HCT116 (cell line): ENCODE results near the gene TCF12. TPM values are rescaled to one million over a fixed set of nuclear protein-coding genes. Genes with fewer than 3 reads are reported as not detected.

Experiments used
- ATAC-seq: fragments of 200-7000 bp; cut with Tn5 transposase; 2 replicates; pipeline ENCODE4 v1.9.1; 2020; ENCODE audit warnings: mild to moderate bottlenecking, moderate library complexity
- BruUV-seq: library from RNA; stranded (reverse); fragments of 400-500 nt; replicated peaks from 2 replicates; lab custom pipeline; 2021; lab: Mats Ljungman, UMichigan
- CTCF ChIA-PET: fragments of 300-600 bp; sonication (Branson Sonifier 250); formaldehyde crosslinking; loops from one replicate; lab custom pipeline; 2021; ENCODE audit warnings: antibody characterized with exemption; lab: Charles Lee
- POLR2A ChIA-PET: fragments of 300-600, 350-600 bp; sonication (Branson Sonifier 250); formaldehyde crosslinking; loops from one replicate; lab custom pipeline; 2021; ENCODE audit warnings: antibody characterized with exemption; lab: Charles Lee
- RAD21 ChIA-PET, 2 experiments: fragments of 300-600 bp; sonication (Branson Sonifier 250); formaldehyde crosslinking; loops; one replicate each; lab custom pipeline; 2023; ENCODE audit warnings: low total read pairs in 2 of 2; ENCODE audit not compliant: uncharacterized antibody in 2 of 2, unreplicated experiment in 2 of 2, low non-redundant PET in 1 of 2; lab: Charles Lee
- DNase-seq: peaks from one replicate; pipeline ENCODE4 v3.0.0-alpha.2; 2010; ENCODE audit warnings: low read depth, low spot score
- H2AFZ ChIP-seq: fragments of 200-600 bp; shearing (Covaris generic), sonication (generic); 2 replicates; pipeline ENCODE4 v1.6.1; 2017; ENCODE audit warnings: low read depth, mixed run types, mixed read lengths, antibody characterized with exemption, low read length; ENCODE audit not compliant: poor library complexity, severe bottlenecking
- H3K27ac ChIP-seq: 2 replicates; pipeline ENCODE4 v1.5.1; 2012; ENCODE audit warnings: low read depth, low read length
- H3K27me3 ChIP-seq: fragments of 200-600 bp; sonication (generic); 2 replicates; pipeline ENCODE4 v1.6.1; 2016; ENCODE audit warnings: mixed run types, low read length, mixed read lengths; ENCODE audit not compliant: insufficient read depth
- H3K36me3 ChIP-seq, 2 experiments: fragments of 200-500 bp in 1 of 2; fragments of 200-600 bp in 1 of 2; sonication (Bioruptor generic) in 1 of 2; sonication (generic) in 1 of 2; 2 replicates each; pipeline versions ENCODE4 v1.5.1 to v1.6.1; 2014 to 2016; ENCODE audit warnings: low read length in 2 of 2, inconsistent platforms in 1 of 2, mixed read lengths in 1 of 2, mixed run types in 1 of 2; ENCODE audit not compliant: insufficient read depth in 2 of 2, control insufficient read depth in 1 of 2
- H3K4me1 ChIP-seq, 2 experiments: fragments of 200-600 bp in 1 of 2; sonication (generic) in 1 of 2; 2 replicates each; pipeline versions ENCODE4 v1.5.1 to v1.6.1; 2012 to 2017; ENCODE audit warnings: low read length in 2 of 2, inconsistent platforms in 1 of 2, mild to moderate bottlenecking in 1 of 2, mixed read lengths in 1 of 2, mixed run types in 1 of 2, moderate library complexity in 1 of 2; ENCODE audit not compliant: insufficient read depth in 2 of 2, control insufficient read depth in 1 of 2
- H3K4me2 ChIP-seq: fragments of 200-600 bp; sonication (generic); 2 replicates; pipeline ENCODE4 v1.6.1; 2017; ENCODE audit warnings: mixed run types, low read length, mixed read lengths
- H3K4me3 ChIP-seq, 2 experiments: fragments of 200-600 bp in 1 of 2; sonication (generic) in 1 of 2; replicated peaks in 1 of 2; 2 replicates each; pipeline ENCODE4 v1.5.1; 2011 to 2016; ENCODE audit warnings: low read length in 2 of 2, control low read depth in 1 of 2, low read depth in 1 of 2, mild to moderate bottlenecking in 1 of 2, mixed read lengths in 1 of 2, mixed run types in 1 of 2
- H3K79me2 ChIP-seq: fragments of 200-600 bp; sonication (generic); 2 replicates; pipeline ENCODE4 v1.6.1; 2017; ENCODE audit warnings: mild to moderate bottlenecking, mixed run types, low read length, moderate library complexity, mixed read lengths; ENCODE audit not compliant: insufficient read depth
- H3K9ac ChIP-seq: fragments of 200-600 bp; sonication (generic); 2 replicates; pipeline ENCODE4 v1.6.1; 2016; ENCODE audit warnings: low read length, mixed read lengths
- H3K9me2 ChIP-seq: fragments of 200-600 bp; sonication (generic), shearing (Covaris generic); 2 replicates; pipeline ENCODE4 v1.6.1; 2017; ENCODE audit warnings: mixed run types, mild to moderate bottlenecking, moderate library complexity; ENCODE audit not compliant: insufficient read depth
- H3K9me3 ChIP-seq, 2 experiments: fragments of 200-500 bp in 1 of 2; fragments of 200-600 bp in 1 of 2; sonication (Bioruptor generic) in 1 of 2; sonication (generic) in 1 of 2; 2 replicates each; pipeline ENCODE4 v1.6.1; 2014 to 2017; ENCODE audit warnings: low read length in 2 of 2, mixed read lengths in 2 of 2, inconsistent platforms in 1 of 2, low read depth in 1 of 2, mild to moderate bottlenecking in 1 of 2, mixed run types in 1 of 2, moderate library complexity in 1 of 2; ENCODE audit not compliant: control insufficient read depth in 1 of 2, insufficient read depth in 1 of 2
- H4K20me1 ChIP-seq: fragments of 200-600 bp; sonication (generic), shearing (Covaris generic); 2 replicates; pipeline ENCODE4 v1.6.1; 2017; ENCODE audit warnings: mixed run types, mild to moderate bottlenecking, moderate library complexity; ENCODE audit not compliant: insufficient read depth
- EGR1 ChIP-seq: IDR thresholded peaks from 2 replicates; pipeline ENCODE4 v1.6.1; 2012; ENCODE audit warnings: low read depth
- ELF1 ChIP-seq: IDR thresholded peaks from 2 replicates; pipeline ENCODE4 v1.6.1; 2012; ENCODE audit warnings: low read depth, borderline replicate concordance
- EZH2 ChIP-seq: fragments of 200-600 bp; sonication (generic); IDR thresholded peaks from 2 replicates; pipeline ENCODE4 v1.6.1; 2017; ENCODE audit warnings: antibody characterized with exemption, mixed run types
- EZH2phosphoT487 ChIP-seq: fragments of 200-600 bp; IDR thresholded peaks from 2 replicates; pipeline ENCODE4 v1.6.1; 2018; ENCODE audit warnings: antibody characterized with exemption, borderline replicate concordance
- FOSL1 ChIP-seq: IDR thresholded peaks from 2 replicates; pipeline ENCODE4 v1.6.1; 2012; ENCODE audit warnings: low read depth
- JUND ChIP-seq: IDR thresholded peaks from 2 replicates; pipeline ENCODE4 v1.6.1; 2012
- POLR2A ChIP-seq: IDR thresholded peaks from 2 replicates; pipeline ENCODE4 v1.7.0; 2011; ENCODE audit warnings: borderline replicate concordance; ENCODE audit not compliant: insufficient read depth, insufficient read length; ENCODE audit errors: extremely low read depth
- SIN3A ChIP-seq: IDR thresholded peaks from 2 replicates; pipeline ENCODE4 v1.6.1; 2012; ENCODE audit warnings: low read depth
- SP1 ChIP-seq: IDR thresholded peaks from 2 replicates; pipeline ENCODE4 v1.6.1; 2012; ENCODE audit warnings: low read depth
- ZNF274 ChIP-seq: fragments of 200-500 bp; sonication (Bioruptor generic); IDR thresholded peaks from 2 replicates; pipeline ENCODE4 v1.6.1; 2014; ENCODE audit warnings: mild to moderate bottlenecking, low read depth, low read length, inconsistent platforms
- intact Hi-C: fragments of 100-400 bp; cut with micrococcal nuclease; formaldehyde crosslinking; loops from 2 replicates; pipeline ENCODE4 v1.10.0; 2022
- total RNA-seq: library from RNA; stranded (reverse); gene quantifications from one replicate; pipeline ENCODE4 v1.2.1, GENCODE V29; 2021; ENCODE audit not compliant: unreplicated experiment
- TF ChIP-seq, protein P1 (sequence below): IDR thresholded peaks from 2 replicates; pipeline ENCODE4 v1.6.1; 2012; ENCODE audit warnings: low read depth
- TF ChIP-seq, protein P2 (sequence below), 3 experiments: fragments of 200-600 bp in 1 of 3; sonication (generic) in 1 of 3; IDR thresholded peaks in 2 of 3; conservative IDR thresholded peaks in 1 of 3; 2 replicates each; pipeline ENCODE4 v1.5.1; 2012 to 2017; ENCODE audit warnings: low read depth in 2 of 3, low read length in 2 of 3, antibody characterized with exemption in 1 of 3, borderline replicate concordance in 1 of 3, control low read depth in 1 of 3, mild to moderate bottlenecking in 1 of 3, mixed read lengths in 1 of 3, mixed run types in 1 of 3, moderate library complexity in 1 of 3; ENCODE audit not compliant: insufficient read depth in 1 of 3
- TF ChIP-seq, protein P3 (sequence below): IDR thresholded peaks from 2 replicates; pipeline ENCODE4 v1.6.1; 2012

The TCF12 gene
- total RNA-seq, 1 experiment from 2014 or later = 71.6 TPM

DNA sequence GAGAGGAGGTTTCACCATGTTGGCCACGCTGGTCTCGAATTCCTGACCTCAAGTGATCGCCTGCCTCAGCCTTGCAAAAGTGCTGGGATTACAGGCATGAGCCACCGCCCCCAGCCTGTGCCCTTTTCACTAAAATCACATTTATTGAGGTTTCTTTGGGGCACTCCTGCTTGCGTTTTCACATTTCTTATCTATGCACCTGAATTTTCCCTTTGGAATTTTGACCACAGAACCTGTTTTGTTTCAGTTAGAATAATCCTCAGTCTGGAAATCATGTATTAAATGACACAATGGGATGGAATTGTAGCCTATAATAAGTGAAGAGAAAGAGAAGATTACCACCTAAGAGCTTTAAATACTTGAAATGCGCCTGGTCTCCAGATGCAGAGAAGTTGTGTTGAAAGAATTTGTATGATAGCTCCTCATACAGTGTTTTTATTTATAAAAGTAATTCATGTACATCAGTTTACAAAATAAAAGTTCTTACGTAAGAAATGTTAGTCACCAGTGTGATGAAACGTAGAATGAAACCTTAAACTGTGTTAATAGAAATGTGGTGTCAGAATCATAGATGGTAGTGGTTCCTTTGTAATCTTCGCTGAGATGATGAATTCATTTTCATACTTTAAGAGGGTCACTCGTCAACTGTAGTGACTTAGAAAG is 107.0 kb downstream of the TCF12 start:
- no peak for ATAC-seq
- RAD21 ChIA-PET = no interaction called here
- no peak overlapping the region for H2AFZ ChIP-seq
- no peak for TF ChIP-seq JUND
- TF ChIP-seq EZH2phosphoT487 = no peak
- TF ChIP-seq SP1 = no peak
- TF ChIP-seq, protein P1, sequence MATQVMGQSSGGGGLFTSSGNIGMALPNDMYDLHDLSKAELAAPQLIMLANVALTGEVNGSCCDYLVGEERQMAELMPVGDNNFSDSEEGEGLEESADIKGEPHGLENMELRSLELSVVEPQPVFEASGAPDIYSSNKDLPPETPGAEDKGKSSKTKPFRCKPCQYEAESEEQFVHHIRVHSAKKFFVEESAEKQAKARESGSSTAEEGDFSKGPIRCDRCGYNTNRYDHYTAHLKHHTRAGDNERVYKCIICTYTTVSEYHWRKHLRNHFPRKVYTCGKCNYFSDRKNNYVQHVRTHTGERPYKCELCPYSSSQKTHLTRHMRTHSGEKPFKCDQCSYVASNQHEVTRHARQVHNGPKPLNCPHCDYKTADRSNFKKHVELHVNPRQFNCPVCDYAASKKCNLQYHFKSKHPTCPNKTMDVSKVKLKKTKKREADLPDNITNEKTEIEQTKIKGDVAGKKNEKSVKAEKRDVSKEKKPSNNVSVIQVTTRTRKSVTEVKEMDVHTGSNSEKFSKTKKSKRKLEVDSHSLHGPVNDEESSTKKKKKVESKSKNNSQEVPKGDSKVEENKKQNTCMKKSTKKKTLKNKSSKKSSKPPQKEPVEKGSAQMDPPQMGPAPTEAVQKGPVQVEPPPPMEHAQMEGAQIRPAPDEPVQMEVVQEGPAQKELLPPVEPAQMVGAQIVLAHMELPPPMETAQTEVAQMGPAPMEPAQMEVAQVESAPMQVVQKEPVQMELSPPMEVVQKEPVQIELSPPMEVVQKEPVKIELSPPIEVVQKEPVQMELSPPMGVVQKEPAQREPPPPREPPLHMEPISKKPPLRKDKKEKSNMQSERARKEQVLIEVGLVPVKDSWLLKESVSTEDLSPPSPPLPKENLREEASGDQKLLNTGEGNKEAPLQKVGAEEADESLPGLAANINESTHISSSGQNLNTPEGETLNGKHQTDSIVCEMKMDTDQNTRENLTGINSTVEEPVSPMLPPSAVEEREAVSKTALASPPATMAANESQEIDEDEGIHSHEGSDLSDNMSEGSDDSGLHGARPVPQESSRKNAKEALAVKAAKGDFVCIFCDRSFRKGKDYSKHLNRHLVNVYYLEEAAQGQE = no peak
- no peak for TF ChIP-seq SIN3A
- TF ChIP-seq, protein P2, sequence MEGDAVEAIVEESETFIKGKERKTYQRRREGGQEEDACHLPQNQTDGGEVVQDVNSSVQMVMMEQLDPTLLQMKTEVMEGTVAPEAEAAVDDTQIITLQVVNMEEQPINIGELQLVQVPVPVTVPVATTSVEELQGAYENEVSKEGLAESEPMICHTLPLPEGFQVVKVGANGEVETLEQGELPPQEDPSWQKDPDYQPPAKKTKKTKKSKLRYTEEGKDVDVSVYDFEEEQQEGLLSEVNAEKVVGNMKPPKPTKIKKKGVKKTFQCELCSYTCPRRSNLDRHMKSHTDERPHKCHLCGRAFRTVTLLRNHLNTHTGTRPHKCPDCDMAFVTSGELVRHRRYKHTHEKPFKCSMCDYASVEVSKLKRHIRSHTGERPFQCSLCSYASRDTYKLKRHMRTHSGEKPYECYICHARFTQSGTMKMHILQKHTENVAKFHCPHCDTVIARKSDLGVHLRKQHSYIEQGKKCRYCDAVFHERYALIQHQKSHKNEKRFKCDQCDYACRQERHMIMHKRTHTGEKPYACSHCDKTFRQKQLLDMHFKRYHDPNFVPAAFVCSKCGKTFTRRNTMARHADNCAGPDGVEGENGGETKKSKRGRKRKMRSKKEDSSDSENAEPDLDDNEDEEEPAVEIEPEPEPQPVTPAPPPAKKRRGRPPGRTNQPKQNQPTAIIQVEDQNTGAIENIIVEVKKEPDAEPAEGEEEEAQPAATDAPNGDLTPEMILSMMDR (IDR thresholded peaks at IDR 0.05 in 2 of 3, conservative IDR thresholded peaks at IDR 0.05 in 1 of 3; ENCODE audit: borderline replicate concordance in 1 of 3, insufficient read depth in 1 of 3, low read depth in 2 of 3, low read length in 2 of 3) = no peak
- TF ChIP-seq ZNF274 = no peak
- no peak for TF ChIP-seq EGR1
- TF ChIP-seq EZH2 = no peak
- TF ChIP-seq POLR2A = no peak
- no peak for TF ChIP-seq ELF1
- no peak for TF ChIP-seq FOSL1
- TF ChIP-seq, protein P3, sequence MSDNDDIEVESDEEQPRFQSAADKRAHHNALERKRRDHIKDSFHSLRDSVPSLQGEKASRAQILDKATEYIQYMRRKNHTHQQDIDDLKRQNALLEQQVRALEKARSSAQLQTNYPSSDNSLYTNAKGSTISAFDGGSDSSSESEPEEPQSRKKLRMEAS = no peak
- TF ChIP-seq, all 23 proteins: peak for 0
- no peaks in the 10 kb centered on the region for H3K27me3 ChIP-seq
- no peaks in the 10 kb centered on the region for H4K20me1 ChIP-seq
- no peaks in the 10 kb centered on the region for H3K9me3 ChIP-seq
- ChIA-PET POLR2A (no interaction called here), CTCF (no interaction called here)
- BruUV-seq = no TSS peak
- no peaks in the 10 kb centered on the region for H3K4me1 ChIP-seq
- H3K4me2 ChIP-seq = no peak overlapping the region
- H3K36me3 ChIP-seq = no peaks in the 10 kb centered on the region
- peaks cover 65% of the 10 kb centered on the region for H3K79me2 ChIP-seq
- intact Hi-C loops = no loop called here
- H3K9me2 ChIP-seq = no peaks in the 10 kb centered on the region
- no peak overlapping the region for H3K27ac ChIP-seq
- no peak overlapping the region for H3K4me3 ChIP-seq
- no peak for DNase-seq
- H3K9ac ChIP-seq = no peak overlapping the region
